ES-I3 (cell line): ENCODE measurements around the gene LGALS7B.

ENCODE experiments used
- H3K36me3 ChIP-seq: 2 replicates; pipeline ENCODE4 v1.6.1; 2013; ENCODE audit warnings: mild to moderate bottlenecking, low read length, control low read depth, moderate library complexity; ENCODE audit not compliant: insufficient read depth
- H3K4me1 ChIP-seq: 2 replicates; pipeline ENCODE4 v1.6.1; 2013; ENCODE audit warnings: mild to moderate bottlenecking, control low read depth, low read length; ENCODE audit not compliant: insufficient read depth
- H3K9ac ChIP-seq: 2 replicates; pipeline ENCODE4 v1.6.1; 2013; ENCODE audit warnings: low read depth, mild to moderate bottlenecking, low read length, moderate library complexity
- H3K9me3 ChIP-seq: 2 replicates; pipeline ENCODE4 v1.6.1; 2013; ENCODE audit warnings: mild to moderate bottlenecking, low read length, moderate library complexity; ENCODE audit not compliant: control insufficient read depth, insufficient read depth

Gene LGALS7B

DNA sequence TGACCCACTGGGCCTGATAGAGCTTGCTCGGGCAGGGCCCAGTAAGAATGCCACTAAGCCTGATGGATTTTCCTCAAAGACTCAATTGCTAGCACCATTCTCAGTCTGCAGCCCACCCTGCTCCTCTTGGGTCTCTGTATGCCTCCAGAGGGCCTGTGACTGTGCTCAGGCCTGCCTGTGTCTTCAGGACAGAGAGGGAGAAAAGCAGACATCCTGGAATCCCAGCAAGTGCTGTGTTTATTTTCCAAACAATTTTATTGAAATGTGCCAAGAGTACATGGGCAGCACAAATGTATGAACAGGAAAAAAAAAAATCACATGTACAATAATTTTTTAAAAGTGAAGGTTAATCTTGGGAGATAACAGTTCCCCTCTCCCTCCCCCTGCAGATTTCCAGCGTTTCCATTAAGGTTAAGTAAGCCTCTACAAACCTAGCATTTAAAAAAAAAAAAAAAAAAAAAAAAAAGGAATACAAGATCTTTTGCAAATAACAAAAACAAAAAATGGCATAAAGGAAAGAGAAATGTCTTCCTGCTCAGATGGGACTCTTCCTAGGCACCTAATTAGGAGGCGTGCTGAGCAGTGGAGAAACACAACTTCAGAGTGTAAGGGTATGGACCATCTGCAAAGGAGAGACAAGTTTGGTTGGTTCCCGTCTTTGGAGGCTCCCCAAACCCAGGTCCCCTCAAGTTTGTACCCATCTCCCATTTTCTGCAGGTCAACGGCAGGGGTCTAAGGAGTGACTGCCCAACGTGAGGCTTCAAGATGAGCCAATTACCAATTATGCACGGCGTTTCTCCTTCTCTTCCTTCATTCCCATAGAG is 47.4 kb downstream of the LGALS7B start:
- peaks cover 50% of the 10 kb centered on the region for H3K36me3 ChIP-seq

DNA sequence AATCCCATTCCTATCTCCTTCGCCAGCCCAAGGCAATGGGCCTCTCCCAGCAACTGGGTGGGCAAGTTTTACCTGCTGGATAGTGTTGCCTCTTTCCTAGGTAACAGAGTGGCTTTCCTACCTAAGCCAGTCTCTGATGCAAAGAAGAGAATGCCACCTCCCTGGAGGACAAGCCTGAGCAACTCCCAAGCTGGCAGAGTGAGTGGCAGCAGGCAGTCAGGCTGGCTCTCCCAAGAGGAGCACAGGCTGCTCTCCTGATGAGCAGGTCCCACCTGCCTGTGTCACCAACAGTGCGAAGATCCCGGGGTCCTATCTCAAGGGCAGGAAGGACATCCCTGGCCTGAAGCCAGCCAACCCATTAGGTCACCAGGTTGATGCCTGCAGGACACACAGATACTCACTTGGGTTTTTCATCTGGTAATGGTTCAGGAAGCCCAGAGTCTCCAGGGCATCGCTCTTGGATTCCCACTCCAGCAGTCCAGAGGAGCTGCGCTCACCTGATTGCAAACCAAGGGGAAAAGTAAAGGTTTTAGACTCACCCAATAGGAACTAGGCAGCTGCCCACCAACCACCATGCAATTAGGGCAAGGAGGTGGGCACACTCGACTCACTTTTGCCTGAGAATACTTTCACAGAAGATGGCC is 48.1 kb downstream of the LGALS7B start:
- Histone ChIP-seq H3K4me1 (peaks cover 4% of the 10 kb centered on the region; the same call in 1 of the 2 replicates), H3K9me3 (no peaks in the 10 kb centered on the region), H3K36me3 (peaks cover 57% of the 10 kb centered on the region), H3K9ac (no peak overlapping the region)

More for the DNA sequence above, 47.4 kb downstream of the LGALS7B start:
- Histone ChIP-seq H3K4me1 (peaks cover 4% of the 10 kb centered on the region; the same call in 1 of the 2 replicates), H3K9me3 (no peaks in the 10 kb centered on the region), H3K9ac (no peak overlapping the region)

- H3K4me1 ChIP-seq: no peaks in the 10 kb centered on the region
- no peak overlapping the region for H3K9ac ChIP-seq
- peaks cover 63% of the 10 kb centered on the region for H3K36me3 ChIP-seq
- no peaks in the 10 kb centered on the region for H3K9me3 ChIP-seq
Measured at GRCh38 chr19:38837656-38838121, 48.7 kb downstream of the LGALS7B start.

GRCh38 chr19:38838208-38838985 is 49.4 kb downstream of the LGALS7B start:
- Histone ChIP-seq H3K9ac (no peak overlapping the region), H3K36me3 (peaks cover 69% of the 10 kb centered on the region)

DNA sequence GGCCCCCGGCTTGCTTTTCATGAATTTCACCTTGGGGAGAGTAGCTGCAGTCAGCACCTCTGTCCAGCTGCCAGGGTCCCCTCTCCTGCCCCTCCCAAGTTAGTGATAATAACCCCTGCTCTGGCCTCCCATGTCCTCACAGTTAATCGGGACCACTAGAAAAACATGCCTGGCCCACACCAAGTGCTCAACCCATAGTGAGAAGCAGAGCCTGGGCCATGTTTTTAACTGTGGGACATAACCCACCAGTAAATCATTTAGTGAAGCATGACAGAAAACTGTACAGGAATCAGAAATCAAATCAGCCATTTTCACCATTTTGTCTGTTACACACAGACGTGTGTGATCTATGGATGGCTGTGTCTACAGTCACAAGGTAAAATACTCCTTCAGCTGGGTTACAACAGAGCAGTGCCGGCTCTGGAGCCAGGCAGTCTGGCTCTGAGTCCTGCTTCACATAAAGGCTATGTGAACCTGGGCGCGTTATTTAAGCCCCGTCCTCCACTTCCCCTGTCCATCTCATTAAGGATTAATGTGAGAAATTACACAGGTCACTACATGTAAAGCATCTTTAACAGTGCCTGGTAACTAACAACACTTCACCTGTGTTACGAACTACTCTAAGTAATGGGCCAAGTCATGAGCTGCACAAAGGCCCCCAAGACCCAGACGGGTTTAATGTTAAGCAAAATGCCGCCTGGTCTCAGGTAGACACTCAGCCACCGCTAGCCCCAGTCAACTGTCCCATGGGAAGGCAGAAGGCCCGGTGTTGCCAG is 50.2 kb downstream of the LGALS7B start:
- Histone ChIP-seq H3K4me1 (no peaks in the 10 kb centered on the region), H3K36me3 (peaks cover 77% of the 10 kb centered on the region), H3K9ac (no peak overlapping the region), H3K9me3 (no peaks in the 10 kb centered on the region)

More at GRCh38 chr19:38838208-38838985, 49.4 kb downstream of the LGALS7B start:
- Histone ChIP-seq H3K4me1 (no peaks in the 10 kb centered on the region), H3K9me3 (no peaks in the 10 kb centered on the region)

DNA sequence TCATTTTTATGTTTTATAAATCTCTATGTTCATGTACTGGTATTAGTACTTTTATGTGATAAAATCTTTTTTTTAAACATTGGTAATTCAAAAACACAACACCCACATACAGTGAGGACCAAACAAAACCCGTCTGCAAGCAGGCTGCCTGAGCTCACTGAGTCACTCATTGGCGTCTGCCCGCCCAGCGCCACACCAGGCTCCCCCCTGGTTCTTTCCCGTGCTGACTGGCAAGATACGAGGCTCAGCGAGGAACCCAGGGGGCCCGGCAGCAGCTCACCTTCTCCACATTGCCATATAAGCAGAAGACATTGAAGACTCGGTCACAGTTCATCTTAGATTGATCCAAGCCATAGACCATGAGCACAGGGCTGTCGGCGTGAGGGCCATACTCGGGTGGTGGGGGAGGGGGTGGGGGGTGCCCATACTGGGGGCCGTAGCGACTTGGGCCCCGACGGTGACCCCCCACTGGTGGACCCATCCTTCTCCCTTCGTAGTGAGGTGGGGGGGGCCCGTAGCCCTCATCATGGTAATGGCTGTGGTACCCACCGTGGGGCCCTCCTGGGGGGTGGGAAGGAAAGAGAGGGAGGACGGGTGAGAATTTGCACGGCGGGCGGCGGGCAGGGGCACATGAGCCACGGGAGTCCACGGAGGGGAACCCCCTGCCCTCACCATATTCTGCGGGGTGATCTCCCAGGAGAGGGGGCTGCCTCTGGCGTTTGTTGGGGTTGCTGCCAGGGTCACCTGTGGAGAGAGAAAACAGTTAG is 51.0 kb downstream of the LGALS7B start:
- Histone ChIP-seq H3K9me3 (no peaks in the 10 kb centered on the region), H3K9ac (no peak overlapping the region), H3K36me3 (peaks cover 84% of the 10 kb centered on the region), H3K4me1 (no peaks in the 10 kb centered on the region)

GRCh38 chr19:38840583-38840968 is 51.6 kb downstream of the LGALS7B start:
- Histone ChIP-seq H3K9ac (no peak overlapping the region), H3K4me1 (no peaks in the 10 kb centered on the region), H3K36me3 (peaks cover 86% of the 10 kb centered on the region), H3K9me3 (no peaks in the 10 kb centered on the region)
